K562 (cell line): ENCODE data around the gene NEUROD2. TPM values are rescaled to one million over a fixed set of nuclear protein-coding genes. Genes with fewer than 3 reads are reported as not detected.

ENCODE experiments used
- ATAC-seq: fragments of 200-7000 bp; cut with Tn5 transposase; 3 replicates; pipeline ENCODE4 v1.9.1; 2020; ENCODE audit warnings: moderate library complexity
- BruUV-seq: library from RNA; stranded (reverse); fragments of 400-500 nt; replicated peaks from 2 replicates; lab custom pipeline; 2021; lab: Mats Ljungman, UMichigan
- CTCF ChIA-PET: fragments of 300-600 bp; formaldehyde crosslinking; extraction: SDS; loops from one replicate; lab custom pipeline; 2021; ENCODE audit warnings: low intra/inter-chr PET ratio; lab: Yijun Ruan, JAX
- POLR2A ChIA-PET: fragments of 300-600, 350-650 bp; sonication (Branson Sonifier 250); formaldehyde crosslinking; extraction: SDS; loops from one replicate; lab custom pipeline; 2021; ENCODE audit warnings: antibody characterized with exemption, inconsistent platforms; lab: Yijun Ruan, JAX
- DNase-seq, 4 experiments: peaks; one replicate each; pipeline versions ENCODE4 v3.0.0 to v3.0.0-alpha.2; 2011 to 2018; ENCODE audit warnings: low spot score in 3 of 4, mixed read lengths in 3 of 4; ENCODE audit errors: extremely low read depth in 1 of 4
- FAIRE-seq: peaks from 2 replicates; lab custom pipeline; 2011; peaks lifted over from hg19 to GRCh38; lab: Jason Lieb, UNC
- H2AFZ ChIP-seq: 2 replicates; pipeline ENCODE4 v1.6.0; 2011; ENCODE audit warnings: low read depth, low read length, control low read depth, inconsistent platforms
- H3K27ac ChIP-seq: fragments of 200-600 bp; 3 replicates; pipeline ENCODE4 v1.8.0; 2011; ENCODE audit warnings: low read depth, mild to moderate bottlenecking, control low read depth, inconsistent platforms, low read length, moderate library complexity, mixed read lengths; ENCODE audit errors: extremely low read depth
- H3K27me3 ChIP-seq, 2 experiments: fragments of 300-600 bp in 1 of 2; 2 replicates in 1 of 2; 3 replicates in 1 of 2; pipeline versions ENCODE4 v1.6.0 to v1.8.0; 2011; ENCODE audit warnings: inconsistent platforms in 2 of 2, low read length in 2 of 2, mild to moderate bottlenecking in 1 of 2, mixed read lengths in 1 of 2, moderate library complexity in 1 of 2; ENCODE audit not compliant: control insufficient read depth in 2 of 2, insufficient read depth in 2 of 2
- H3K36me3 ChIP-seq: fragments of 300-600 bp; 3 replicates; pipeline ENCODE4 v1.8.0; 2011; ENCODE audit warnings: mild to moderate bottlenecking, low read length, inconsistent platforms; ENCODE audit not compliant: control insufficient read depth, insufficient read depth
- H3K4me1 ChIP-seq, 2 experiments: fragments of 200-600 bp in 1 of 2; replicated peaks in 1 of 2; 2 replicates in 1 of 2; 3 replicates in 1 of 2; pipeline versions ENCODE4 v1.5.1 to v1.8.0; 2011; ENCODE audit warnings: inconsistent platforms in 2 of 2, low read length in 2 of 2, mild to moderate bottlenecking in 1 of 2, mixed read lengths in 1 of 2, moderate library complexity in 1 of 2; ENCODE audit not compliant: control insufficient read depth in 2 of 2, insufficient read depth in 2 of 2
- H3K4me2 ChIP-seq: 2 replicates; pipeline ENCODE4 v1.6.1; 2011; ENCODE audit warnings: low read length, control low read depth, inconsistent platforms, mixed read lengths; ENCODE audit not compliant: insufficient read depth
- H3K4me3 ChIP-seq: fragments of 200-600 bp; sonication (generic), shearing (Covaris generic); 2 replicates; pipeline ENCODE4 v1.5.1; 2016; ENCODE audit warnings: control low read depth, inconsistent platforms
- H3K79me2 ChIP-seq: fragments of 200-600 bp; 3 replicates; pipeline ENCODE4 v1.8.0; 2011; ENCODE audit warnings: low read length, inconsistent platforms; ENCODE audit not compliant: control insufficient read depth, insufficient read depth
- H3K9ac ChIP-seq, 2 experiments: 2 replicates each; pipeline versions ENCODE4 v1.6.0 to v1.6.1; 2011; ENCODE audit warnings: low read depth in 2 of 2, low read length in 2 of 2, control low read depth in 1 of 2, inconsistent platforms in 1 of 2, mild to moderate bottlenecking in 1 of 2, mixed read lengths in 1 of 2; ENCODE audit not compliant: insufficient read depth in 1 of 2
- H3K9me1 ChIP-seq: one replicate; pipeline ENCODE4 v1.6.0; 2011; ENCODE audit warnings: inconsistent platforms, mild to moderate bottlenecking, low read length, moderate library complexity; ENCODE audit not compliant: control insufficient read depth, insufficient read depth
- H3K9me3 ChIP-seq: replicated peaks from 2 replicates; pipeline ENCODE4 v1.5.1; 2011; ENCODE audit warnings: low read depth, low read length, inconsistent platforms; ENCODE audit not compliant: control insufficient read depth, insufficient read depth
- H4K20me1 ChIP-seq: replicated peaks from 2 replicates; pipeline ENCODE4 v1.6.1; 2011; ENCODE audit warnings: low read length, inconsistent platforms, mixed read lengths; ENCODE audit not compliant: control insufficient read depth, insufficient read depth
- CCNT2 ChIP-seq: IDR thresholded peaks from 2 replicates; pipeline ENCODE4 v1.6.1; 2011; ENCODE audit warnings: borderline replicate concordance, low read depth, mild to moderate bottlenecking, moderate library complexity, mixed read lengths, low read length; ENCODE audit not compliant: insufficient read length; ENCODE audit errors: extremely low read depth
- DDX20 ChIP-seq: fragments of 450-650 bp; IDR thresholded peaks from 2 replicates; pipeline ENCODE4 v1.6.1; 2016; ENCODE audit warnings: missing genetic modification characterization, low read depth, mild to moderate bottlenecking, missing compliant biosample characterization, moderate library complexity
- EHMT2 ChIP-seq: fragments of 450-650 bp; IDR thresholded peaks from 2 replicates; pipeline ENCODE4 v1.6.1; 2018; ENCODE audit warnings: antibody characterized with exemption
- HDAC8 ChIP-seq: fragments of 450-650 bp; IDR thresholded peaks from 2 replicates; pipeline ENCODE4 v1.6.1; 2016; ENCODE audit warnings: mild to moderate bottlenecking, missing genetic modification characterization, moderate library complexity, missing compliant biosample characterization
- KLF10 ChIP-seq: fragments of 250-450 bp; sonication (Bioruptor Pico); IDR thresholded peaks from 2 replicates; pipeline ENCODE4 v1.6.1; 2021; ENCODE audit warnings: matching md5 sums
- MTA1 ChIP-seq: fragments of 450-650 bp; IDR thresholded peaks from 2 replicates; pipeline ENCODE4 v1.6.1; 2017; ENCODE audit warnings: borderline replicate concordance
- NONO ChIP-seq, 2 experiments: fragments of 200-400 bp in 1 of 2; fragments of 450-650 bp in 1 of 2; formaldehyde crosslinking in 1 of 2; IDR thresholded peaks; 2 replicates each; pipeline ENCODE4 v1.6.1; 2017; ENCODE audit warnings: low read depth in 2 of 2, mild to moderate bottlenecking in 2 of 2, moderate library complexity in 2 of 2, low read length in 1 of 2
- PPARD ChIP-seq: fragments of 250-450 bp; sonication (Bioruptor Pico); IDR thresholded peaks from 2 replicates; pipeline ENCODE4 v1.8.0; 2022; ENCODE audit warnings: inconsistent platforms, mild to moderate bottlenecking, moderate library complexity
- RBM14 ChIP-seq: fragments of 200-400 bp; formaldehyde crosslinking; IDR thresholded peaks from 2 replicates; pipeline ENCODE4 v1.6.1; 2018; ENCODE audit warnings: low read depth, mild to moderate bottlenecking, low read length, moderate library complexity, borderline replicate concordance; ENCODE audit not compliant: insufficient read depth
- SMAD1 ChIP-seq: fragments of 150-350 bp; IDR thresholded peaks from 2 replicates; pipeline ENCODE4 v1.6.1; 2014; ENCODE audit warnings: low read length, low read depth; ENCODE audit not compliant: partially characterized antibody
- ZNF140 ChIP-seq: fragments of 250-450 bp; sonication (Bioruptor Pico); IDR thresholded peaks from 2 replicates; pipeline ENCODE4 v1.8.0; 2021; ENCODE audit warnings: moderate library complexity, mild to moderate bottlenecking, inconsistent platforms
- ZNF778 ChIP-seq: fragments of 450-650 bp; formaldehyde crosslinking; IDR thresholded peaks from 2 replicates; pipeline ENCODE4 v1.4.0; 2020; ENCODE audit warnings: mild to moderate bottlenecking, moderate library complexity
- whole genome bisulfite sequencing: fragments of 100-300 bp; shearing (Covaris generic); methylation state at CpG from one replicate; pipeline ENCODE4 v1.1.6; 2016; ENCODE audit warnings: low coverage, mixed read lengths; ENCODE audit not compliant: insufficient coverage; ENCODE audit errors: missing lambda C conversion rate; 5-methylcytosine and 5-hydroxymethylcytosine counted together
- in situ Hi-C: fragments of 300-500 bp; cut with MboI; formaldehyde crosslinking; loops from 4 replicates; pipeline ENCODE4 v1.15.0; 2018; ENCODE audit warnings: inconsistent platforms, mixed read lengths
- intact Hi-C: fragments of 100-400 bp; cut with micrococcal nuclease; formaldehyde crosslinking; loops from 2 replicates; pipeline ENCODE4 v1.14.2; 2022
- polyA plus RNA-seq, 8 experiments: library from polyadenylated mRNA; depleted of rRNA in 4 of 8; stranded (reverse) in 5 of 8; unstranded in 3 of 8; fragments of >200 nt; fragmentation: Nextera tagmentation in 2 of 8; fragmentation: Illumina TruSeq in 1 of 8; extraction: Ambion mirVana in 2 of 8; extraction: Trizol in 1 of 8; gene quantifications; 2 replicates each; pipeline versions ENCODE4 v1.2.1 to v1.2.3, GENCODE V29; 2011 to 2014; ENCODE audit warnings: inconsistent platforms in 1 of 8, missing spikeins in 1 of 8
- total RNA-seq, 7 experiments: library from RNA; depleted of rRNA in 6 of 7; stranded (reverse); fragments of >200 nt in 6 of 7; fragmentation: Illumina TruSeq in 2 of 7; extraction: Trizol in 2 of 7; gene quantifications; 2 replicates each; pipeline versions ENCODE4 v1.2.1 to v1.2.3, GENCODE V29; 2011 to 2021; ENCODE audit warnings: low replicate concordance in 1 of 7
- TF ChIP-seq, protein P1 (sequence below), 2 experiments: IDR thresholded peaks; 2 replicates each; pipeline ENCODE4 v1.6.1; 2011; ENCODE audit warnings: borderline replicate concordance in 1 of 2, control low read depth in 1 of 2, low read depth in 1 of 2, low read length in 1 of 2, mild to moderate bottlenecking in 1 of 2, mixed read lengths in 1 of 2, moderate library complexity in 1 of 2; ENCODE audit not compliant: insufficient read depth in 1 of 2, insufficient read length in 1 of 2, poor library complexity in 1 of 2, severe bottlenecking in 1 of 2; ENCODE audit errors: extremely low read depth in 1 of 2
- TF ChIP-seq, protein P2 (sequence below): fragments of 200-800 bp; sonication (Bioruptor generic); IDR thresholded peaks from 2 replicates; pipeline ENCODE4 v1.6.1; 2017; ENCODE audit warnings: missing genetic modification characterization, missing compliant biosample characterization
- TF ChIP-seq, protein P3 (sequence below): fragments of 450-650 bp; IDR thresholded peaks from 2 replicates; pipeline ENCODE4 v1.6.1; 2016
- TF ChIP-seq, protein P4 (sequence below): fragments of 250-450 bp; sonication (Bioruptor Pico); IDR thresholded peaks from 2 replicates; pipeline ENCODE4 v1.8.0; 2022; ENCODE audit warnings: moderate library complexity, mild to moderate bottlenecking, inconsistent platforms

NEUROD2 gene
- total and polyA plus RNA-seq, 9 of the 15 experiments (the other 6 are each of a cell fraction or from before 2014, with no cell fraction given), result not detected

DNA sequence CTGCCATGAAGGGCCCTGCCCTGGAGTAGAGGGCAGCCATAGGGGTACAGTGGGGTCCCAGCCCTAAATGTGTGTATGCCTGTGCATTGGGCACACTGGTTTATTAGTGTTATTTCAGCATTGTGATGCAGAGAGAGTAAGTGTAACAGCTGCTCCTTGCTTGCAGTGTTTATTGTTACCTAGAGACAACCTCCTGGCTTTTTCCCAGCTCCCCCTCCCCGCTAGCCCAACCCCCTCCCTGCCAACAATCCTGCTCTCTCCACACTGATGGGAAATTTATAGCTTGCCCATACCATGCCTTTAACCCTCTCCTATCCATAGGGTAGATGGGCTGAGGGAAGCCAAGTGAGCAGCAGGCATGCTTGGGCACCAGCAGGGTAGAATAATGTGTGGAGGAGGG, 51.3 kb downstream of the NEUROD2 start:
- Histone ChIP-seq H3K36me3 (peaks cover 19% of the 10 kb centered on the region; the same call in 1 of the 3 replicates), H3K4me3 (no peak overlapping the region), H3K4me1 (no peaks in the 10 kb centered on the region), H3K9me3 (no peaks in the 10 kb centered on the region), H3K79me2 (no peaks in the 10 kb centered on the region), H2AFZ (no peak overlapping the region), H3K27me3 (no peaks in the 10 kb centered on the region), H4K20me1 (no peaks in the 10 kb centered on the region; the same call in 1 of the 2 replicates), H3K27ac (no peak overlapping the region), H3K4me2 (no peak overlapping the region), H3K9ac (no peak overlapping the region; a peak in 1 of 4 replicates), H3K9me1 (peaks cover 3% of the 10 kb centered on the region)
- FAIRE-seq (no peak), DNase-seq (no peak), ATAC-seq (no peak)
- in situ Hi-C loops, result loop anchor here (5.0 kb wide), 1 partner anchor 46 kb away; no protein-coding TSS in a partner anchor
- no TSS peak for BruUV-seq
- 70% methylated on average over 1 of the region's 1 CpG for WGBS
- ChIA-PET CTCF (no interaction called here), POLR2A (interaction anchor here (1.3 kb wide), 1 partner anchor 12 kb away, joined by 5 read pairs; no protein-coding TSS in a partner anchor)
- intact Hi-C loops, result no loop called here
- TF ChIP-seq PPARD (CRISPR knock-in tag) (no peak), RBM14 (no peak), SMAD1 (no peak), HDAC8 (tag) (no peak), ZNF778 (CRISPR knock-in tag) (no peak), EHMT2 (no peak), KLF10 (no peak), NONO (IDR thresholded peaks at IDR 0.05; ENCODE audit: low read depth in 2 of 2, low read length in 1 of 2) (no peak), CCNT2 (no peak), DDX20 (tag) (no peak), MTA1 (no peak), ZNF140 (no peak)
- TF ChIP-seq, protein P1, sequence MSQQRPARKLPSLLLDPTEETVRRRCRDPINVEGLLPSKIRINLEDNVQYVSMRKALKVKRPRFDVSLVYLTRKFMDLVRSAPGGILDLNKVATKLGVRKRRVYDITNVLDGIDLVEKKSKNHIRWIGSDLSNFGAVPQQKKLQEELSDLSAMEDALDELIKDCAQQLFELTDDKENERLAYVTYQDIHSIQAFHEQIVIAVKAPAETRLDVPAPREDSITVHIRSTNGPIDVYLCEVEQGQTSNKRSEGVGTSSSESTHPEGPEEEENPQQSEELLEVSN (IDR thresholded peaks at IDR 0.05; ENCODE audit: borderline replicate concordance in 1 of 2, extremely low read depth in 1 of 2, insufficient read depth in 1 of 2, insufficient read length in 1 of 2, low read depth in 1 of 2, low read length in 1 of 2, poor library complexity in 1 of 2, severe bottlenecking in 1 of 2), result no peak
- TF ChIP-seq, protein P2, sequence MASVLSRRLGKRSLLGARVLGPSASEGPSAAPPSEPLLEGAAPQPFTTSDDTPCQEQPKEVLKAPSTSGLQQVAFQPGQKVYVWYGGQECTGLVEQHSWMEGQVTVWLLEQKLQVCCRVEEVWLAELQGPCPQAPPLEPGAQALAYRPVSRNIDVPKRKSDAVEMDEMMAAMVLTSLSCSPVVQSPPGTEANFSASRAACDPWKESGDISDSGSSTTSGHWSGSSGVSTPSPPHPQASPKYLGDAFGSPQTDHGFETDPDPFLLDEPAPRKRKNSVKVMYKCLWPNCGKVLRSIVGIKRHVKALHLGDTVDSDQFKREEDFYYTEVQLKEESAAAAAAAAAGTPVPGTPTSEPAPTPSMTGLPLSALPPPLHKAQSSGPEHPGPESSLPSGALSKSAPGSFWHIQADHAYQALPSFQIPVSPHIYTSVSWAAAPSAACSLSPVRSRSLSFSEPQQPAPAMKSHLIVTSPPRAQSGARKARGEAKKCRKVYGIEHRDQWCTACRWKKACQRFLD, result no peak
- TF ChIP-seq, protein P3, sequence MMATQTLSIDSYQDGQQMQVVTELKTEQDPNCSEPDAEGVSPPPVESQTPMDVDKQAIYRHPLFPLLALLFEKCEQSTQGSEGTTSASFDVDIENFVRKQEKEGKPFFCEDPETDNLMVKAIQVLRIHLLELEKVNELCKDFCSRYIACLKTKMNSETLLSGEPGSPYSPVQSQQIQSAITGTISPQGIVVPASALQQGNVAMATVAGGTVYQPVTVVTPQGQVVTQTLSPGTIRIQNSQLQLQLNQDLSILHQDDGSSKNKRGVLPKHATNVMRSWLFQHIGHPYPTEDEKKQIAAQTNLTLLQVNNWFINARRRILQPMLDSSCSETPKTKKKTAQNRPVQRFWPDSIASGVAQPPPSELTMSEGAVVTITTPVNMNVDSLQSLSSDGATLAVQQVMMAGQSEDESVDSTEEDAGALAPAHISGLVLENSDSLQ, result no peak
- TF ChIP-seq, protein P4, sequence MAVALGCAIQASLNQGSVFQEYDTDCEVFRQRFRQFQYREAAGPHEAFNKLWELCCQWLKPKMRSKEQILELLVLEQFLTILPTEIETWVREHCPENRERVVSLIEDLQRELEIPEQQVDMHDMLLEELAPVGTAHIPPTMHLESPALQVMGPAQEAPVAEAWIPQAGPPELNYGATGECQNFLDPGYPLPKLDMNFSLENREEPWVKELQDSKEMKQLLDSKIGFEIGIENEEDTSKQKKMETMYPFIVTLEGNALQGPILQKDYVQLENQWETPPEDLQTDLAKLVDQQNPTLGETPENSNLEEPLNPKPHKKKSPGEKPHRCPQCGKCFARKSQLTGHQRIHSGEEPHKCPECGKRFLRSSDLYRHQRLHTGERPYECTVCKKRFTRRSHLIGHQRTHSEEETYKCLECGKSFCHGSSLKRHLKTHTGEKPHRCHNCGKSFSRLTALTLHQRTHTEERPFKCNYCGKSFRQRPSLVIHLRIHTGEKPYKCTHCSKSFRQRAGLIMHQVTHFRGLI (CRISPR knock-in tag), result no peak
